Cardiac septum (tissue), 1 donor: ENCODE measurements around the gene GMDS. TPM values are rescaled to one million over a fixed set of nuclear protein-coding genes. Genes with fewer than 3 reads are reported as not detected.

Experiments
- DNase-seq: peaks from one replicate; pipeline ENCODE4 v3.0.0-alpha.2; 2020; ENCODE audit warnings: low spot score
- intact Hi-C: fragments of 100-400 bp; cut with DNase I; formaldehyde crosslinking; loops from one replicate; pipeline ENCODE4 v1.14.0; 2022
- total RNA-seq: library from RNA; stranded (reverse); fragmentation: NEBNext Ultra II Directional; extraction: Animal tissue kit (Norgen Biotek cat#: 25700); gene quantifications from one replicate; pipeline ENCODE4 v1.2.1, GENCODE V29; 2021
- donor health status: DM: no; HTN: no; CAD: no.

GMDS gene
- total RNA-seq, 1 donor from 2014 or later = 6.3 TPM

- DNase-seq = no peak
- intact Hi-C loops = loop anchor here (10.0 kb wide), 1 partner anchor 517 kb away; no protein-coding TSS in a partner anchor
These were observed 128.0 kb downstream of the GMDS start for GRCh38 chr6:2117447-2117846.

- intact Hi-C loops = loop anchor here (10.0 kb wide), 1 partner anchor 518 kb away; no protein-coding TSS in a partner anchor
- no peak for DNase-seq
These were observed 128.9 kb downstream of the GMDS start for GRCh38 chr6:2116496-2116895.

- DNase-seq = no peak
- intact Hi-C loops = loop anchor here (10.0 kb wide), 1 partner anchor 521 kb away; no protein-coding TSS in a partner anchor
These were observed 131.3 kb downstream of the GMDS start for GRCh38 chr6:2114100-2114499.

GRCh38 chr6:2111162-2111677 lies 134.2 kb downstream of the GMDS start:
- no peak for DNase-seq
- intact Hi-C loops = loop anchor here (10.0 kb wide), 1 partner anchor 524 kb away; no protein-coding TSS in a partner anchor

GRCh38 chr6:2110504-2110903 lies 134.9 kb downstream of the GMDS start:
- intact Hi-C loops = loop anchor here (10.0 kb wide), 1 partner anchor 524 kb away; no protein-coding TSS in a partner anchor
- DNase-seq = no peak

- no peak for DNase-seq
- intact Hi-C loops = loop anchor here (5.0 to 10.0 kb wide), 2 partner anchors 88 to 525 kb away; no protein-coding TSS in a partner anchor
These were observed 135.6 kb downstream of the GMDS start for GRCh38 chr6:2109796-2110195.

DNA sequence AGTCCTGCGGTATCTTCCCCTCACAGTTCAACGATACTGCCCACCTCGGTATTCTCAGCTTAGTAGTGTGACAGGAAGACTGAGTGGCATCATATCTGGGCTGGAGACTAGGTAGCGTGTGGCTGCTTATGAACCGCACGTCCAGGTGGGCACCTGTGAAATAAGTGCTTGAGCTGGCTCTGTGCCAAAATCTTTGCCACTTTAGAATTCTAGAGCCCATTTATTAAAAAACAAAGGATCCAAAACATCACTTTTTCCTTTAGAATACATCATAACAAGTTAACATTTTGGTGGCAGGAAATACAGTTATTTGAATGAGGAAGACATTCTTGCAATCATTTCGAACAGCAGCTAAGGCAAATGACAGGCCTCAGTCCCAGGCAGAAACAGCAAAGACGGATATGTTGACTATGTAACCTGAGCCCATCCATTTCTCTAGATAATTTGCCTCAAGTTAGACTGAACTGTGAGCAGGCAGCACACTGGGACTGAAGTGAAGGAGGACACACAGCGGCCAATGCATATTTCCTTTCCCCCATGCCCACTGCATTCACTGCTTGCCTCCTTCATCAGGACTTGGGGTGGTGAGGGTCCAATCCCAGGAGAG lies 136.6 kb downstream of the GMDS start:
- intact Hi-C loops = loop anchor here (5.0 kb wide), 1 partner anchor 88 kb away; no protein-coding TSS in a partner anchor
- no peak for DNase-seq

DNA sequence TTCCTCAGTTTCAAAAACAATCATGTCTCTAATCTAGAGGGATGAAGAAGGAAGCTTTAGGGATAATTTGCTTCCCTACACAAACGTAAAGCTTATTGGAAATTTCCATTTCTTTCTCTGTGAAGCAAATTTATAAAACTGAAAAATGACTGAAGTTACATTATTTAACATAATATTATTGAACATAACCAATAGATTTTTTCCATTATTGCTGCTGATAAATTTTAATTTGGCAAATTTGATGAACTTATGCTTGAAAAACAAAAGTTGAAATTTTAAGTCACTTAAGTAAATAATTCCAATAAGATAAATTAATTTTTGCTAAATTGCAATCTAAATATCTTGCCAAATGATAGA lies 140.9 kb downstream of the GMDS start:
- DNase-seq = no peak
- intact Hi-C loops = loop anchor here (2.0 kb wide), 1 partner anchor 500 kb away; no protein-coding TSS in a partner anchor

DNA sequence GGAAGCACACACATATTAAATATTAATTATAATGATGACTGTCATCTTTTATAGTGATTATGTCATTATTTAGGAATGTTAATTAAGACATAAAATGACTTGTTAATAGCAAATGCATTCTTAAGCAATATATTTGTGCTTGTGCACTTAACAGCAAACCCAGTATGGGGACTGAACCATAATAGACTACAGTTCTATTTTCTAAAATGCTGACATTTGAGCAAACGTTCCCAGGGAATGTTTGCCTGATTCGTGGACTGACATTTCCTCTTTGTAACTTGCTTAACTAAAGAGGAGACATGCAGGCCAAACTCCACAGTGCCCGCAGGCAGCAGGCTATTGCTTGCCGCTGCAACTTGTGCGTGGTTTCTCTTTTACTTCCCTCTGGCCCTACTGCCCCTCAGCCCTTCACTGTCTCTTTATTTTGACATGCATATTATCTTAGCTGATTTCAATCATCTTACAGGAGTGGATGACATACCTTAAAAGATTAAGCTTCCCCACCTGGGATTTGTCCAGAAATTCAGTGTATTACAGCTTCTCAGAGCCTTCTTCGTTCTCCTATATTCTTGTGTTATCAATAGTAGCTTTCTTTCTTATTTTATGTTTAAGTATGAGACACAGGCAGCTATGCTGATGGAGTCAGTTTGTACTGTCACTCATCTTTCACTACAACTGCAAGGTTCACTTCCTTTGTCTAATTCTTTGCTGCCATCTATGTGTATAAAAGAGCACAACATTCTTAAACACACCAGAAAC lies 141.5 kb downstream of the GMDS start:
- intact Hi-C loops = loop anchor here (2.0 kb wide), 1 partner anchor 499 kb away; no protein-coding TSS in a partner anchor

DNA sequence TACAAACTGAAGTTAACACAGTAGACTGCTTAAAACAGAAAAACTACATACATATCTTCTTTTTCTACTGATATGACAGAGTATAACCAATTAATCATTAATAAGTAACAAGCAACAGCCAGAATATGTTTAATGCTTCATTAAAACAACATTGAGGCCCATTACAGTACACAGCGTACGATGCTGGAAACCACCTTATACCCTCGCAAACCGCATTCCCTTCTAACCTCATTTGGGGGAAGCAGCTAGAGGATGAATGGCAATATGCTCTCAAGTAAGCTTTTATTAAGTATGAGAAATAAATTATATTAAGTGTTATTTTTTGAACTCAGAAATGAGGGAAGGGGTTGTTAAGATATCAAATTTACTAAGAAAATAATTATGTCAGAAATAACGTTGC lies 142.4 kb downstream of the GMDS start:
- intact Hi-C loops = no loop called here
- DNase-seq = no peak

More for the DNA sequence above, 141.5 kb downstream of the GMDS start:
- DNase-seq = no peak

GRCh38 chr6:2102316-2102883 lies 143.0 kb downstream of the GMDS start:
- no peak for DNase-seq
- intact Hi-C loops = no loop called here

DNA sequence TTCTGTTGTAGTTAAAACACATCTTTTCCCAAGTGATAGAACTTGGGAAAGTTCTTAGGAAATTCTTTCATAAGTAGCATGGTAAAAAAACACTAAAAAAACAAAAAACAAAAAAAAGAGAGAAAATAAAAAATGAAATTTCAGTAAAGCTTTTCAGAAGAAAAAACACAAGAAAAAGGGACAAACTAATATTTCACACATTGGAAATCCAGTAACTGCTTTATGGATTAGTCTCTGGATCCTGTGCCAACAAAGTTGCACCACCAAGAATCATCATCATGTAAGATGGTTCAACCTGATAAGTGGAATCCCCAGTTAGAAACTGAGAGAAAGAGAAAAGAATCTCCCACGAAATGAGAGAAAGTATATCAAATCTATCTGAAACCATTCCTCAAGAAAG lies 144.2 kb downstream of the GMDS start:
- intact Hi-C loops = no loop called here

DNA sequence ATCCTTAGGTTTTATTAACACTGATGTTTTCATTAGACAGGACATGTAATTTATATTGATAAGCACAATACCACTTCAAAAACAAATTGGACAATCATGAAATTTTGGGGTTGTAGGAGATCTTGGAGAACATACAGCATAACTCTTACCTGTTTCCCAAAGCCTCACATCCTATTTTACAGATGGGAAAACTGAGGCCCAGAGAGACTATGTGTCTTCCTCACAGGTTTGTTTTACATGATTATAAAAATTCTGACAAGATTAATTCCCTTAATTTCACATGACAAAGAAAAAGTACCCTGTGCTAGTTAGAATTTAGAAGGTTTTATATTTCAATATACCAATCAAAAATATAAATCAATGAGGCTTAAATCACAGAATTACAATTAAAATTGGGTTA lies 145.5 kb downstream of the GMDS start:
- DNase-seq = no peak
- intact Hi-C loops = no loop called here

More for the DNA sequence above, 144.2 kb downstream of the GMDS start:
- DNase-seq = no peak

GRCh38 chr6:2097464-2097863 lies 147.9 kb downstream of the GMDS start:
- intact Hi-C loops = no loop called here
- DNase-seq = no peak

DNA sequence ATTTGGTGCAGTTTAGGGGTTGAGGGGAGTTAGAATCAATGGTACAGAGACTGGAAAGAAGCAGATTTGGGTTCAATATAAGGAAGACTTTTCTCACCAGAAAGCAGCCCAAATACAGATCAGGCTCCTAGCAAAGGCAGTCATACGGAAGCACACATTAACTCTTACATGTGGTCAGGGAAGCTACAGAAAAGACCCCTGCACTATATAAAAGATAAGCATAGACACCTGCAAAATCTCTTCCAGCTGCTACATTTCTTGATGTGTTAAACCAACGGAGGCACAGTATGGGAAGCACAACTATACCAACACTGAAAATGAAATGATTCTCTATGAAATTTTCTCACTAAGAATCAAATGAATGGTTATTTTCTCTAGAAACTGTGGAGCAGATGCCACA lies 150.8 kb downstream of the GMDS start:
- no peak for DNase-seq
- intact Hi-C loops = no loop called here

- intact Hi-C loops = no loop called here
- no peak for DNase-seq
These were observed 159.0 kb downstream of the GMDS start for GRCh38 chr6:2086326-2086965.

DNA sequence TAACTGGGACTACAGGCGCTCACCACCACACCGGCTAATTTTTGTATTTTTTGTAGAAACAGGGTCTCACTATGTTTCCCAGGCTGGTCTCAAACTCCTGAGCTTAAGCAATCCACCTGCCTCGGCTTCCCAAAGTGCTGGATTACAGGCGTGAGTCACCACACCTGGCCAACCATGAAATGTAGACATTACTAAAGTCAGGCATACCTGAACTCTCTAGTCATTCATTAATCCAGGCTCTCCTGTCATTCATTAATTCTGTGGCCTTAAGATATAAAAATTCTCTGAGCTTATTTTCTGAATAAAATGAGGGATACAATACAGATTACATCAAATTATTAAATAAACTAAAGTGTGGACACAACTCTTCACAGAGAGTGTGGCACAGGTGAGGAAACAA lies 159.7 kb downstream of the GMDS start:
- DNase-seq = no peak
- intact Hi-C loops = no loop called here

GRCh38 chr6:2081155-2082138 lies 164.0 kb downstream of the GMDS start:
- intact Hi-C loops = no loop called here
- DNase-seq = no peak

- intact Hi-C loops = no loop called here
- no peak for DNase-seq
These were observed 166.5 kb downstream of the GMDS start for GRCh38 chr6:2078888-2079287.
